ENCODE measurements around the gene NHEJ1.

NHEJ1 gene

GRCh38 chr2:219084791-219085190 lies 75.8 kb downstream of the NHEJ1 start:
- DNase-seq = no peak

DNA sequence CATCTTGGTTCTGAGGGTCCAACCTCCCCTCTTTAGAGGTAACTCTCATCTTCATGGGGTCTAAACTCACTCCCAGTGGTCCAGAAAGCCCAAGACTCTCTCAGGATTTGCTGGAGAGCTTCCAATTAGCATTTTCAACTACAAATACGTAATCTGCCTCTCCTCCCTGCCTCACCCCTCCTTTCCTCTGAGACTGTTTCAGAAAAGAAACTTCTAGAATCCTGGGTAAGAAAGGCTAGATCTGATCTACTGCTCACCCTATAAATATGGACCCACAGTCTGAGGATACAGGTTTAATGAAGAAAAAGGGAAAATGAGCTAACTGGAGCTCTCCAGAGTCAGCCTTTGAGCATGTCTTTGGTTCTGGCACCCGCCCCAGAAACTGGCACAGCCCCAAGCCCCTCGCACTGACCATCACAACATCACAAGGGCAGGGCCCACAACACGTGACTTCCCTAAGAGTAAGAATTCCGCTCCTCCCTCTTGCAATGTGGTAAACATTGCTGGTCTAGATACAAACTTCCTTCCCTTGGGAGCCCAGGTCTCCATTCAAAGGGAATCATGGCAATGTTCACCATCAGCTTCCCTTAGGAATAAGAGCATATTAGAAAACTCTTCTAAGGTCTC lies 78.2 kb downstream of the NHEJ1 start:
- no peak for DNase-seq

DNA sequence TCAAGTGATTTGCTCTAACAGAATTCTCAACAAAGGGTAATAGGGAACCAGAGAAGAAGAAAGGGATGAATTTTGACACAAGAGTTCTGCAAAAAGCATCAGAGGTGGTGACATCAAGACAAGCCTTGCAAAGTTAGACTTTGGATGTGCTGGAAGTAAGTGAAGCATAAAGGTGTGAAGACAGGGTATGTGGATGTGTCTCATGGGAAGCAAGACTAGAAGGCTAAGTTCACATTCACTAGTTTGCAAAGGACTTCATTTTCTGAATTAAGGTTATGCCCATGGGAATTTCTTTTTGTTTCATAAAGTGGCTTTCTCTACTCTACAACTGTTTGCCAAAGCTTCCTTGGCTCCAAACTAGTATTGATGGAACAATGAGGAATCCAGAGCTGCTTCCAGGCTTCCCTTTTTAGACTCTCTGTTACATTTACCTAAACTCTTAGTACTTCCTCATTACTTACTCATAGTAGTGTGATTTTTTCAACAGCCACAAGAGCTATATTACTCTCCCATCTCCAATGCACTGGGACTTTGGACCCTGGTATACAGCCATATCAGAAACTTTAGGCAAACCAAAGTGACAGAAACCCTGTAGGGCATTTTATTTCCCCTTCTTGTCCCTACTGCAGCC lies 78.8 kb downstream of the NHEJ1 start:
- DNase-seq = no peak

GRCh38 chr2:219081096-219081495 lies 79.5 kb downstream of the NHEJ1 start:
- DNase-seq = no peak

DNA sequence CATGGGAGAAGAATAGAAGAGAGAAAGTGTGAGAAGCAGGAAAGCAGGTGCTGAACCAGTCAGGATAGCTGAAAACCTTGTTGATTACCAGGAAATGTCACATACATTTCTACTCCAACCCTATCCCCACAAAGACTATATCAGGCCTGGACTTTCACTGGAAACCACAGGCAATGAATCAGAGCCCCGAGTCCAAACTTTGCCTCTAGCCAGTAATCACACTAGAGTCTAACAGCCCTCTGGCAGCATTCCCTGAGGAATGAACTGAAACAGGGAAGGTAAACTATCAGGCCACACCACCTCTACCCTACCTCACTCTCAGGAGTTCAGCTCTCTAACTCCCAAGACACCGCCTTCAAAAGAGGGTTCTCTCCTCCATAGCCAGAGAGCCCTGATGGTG lies 81.2 kb downstream of the NHEJ1 start:
- DNase-seq = no peak

- DNase-seq = no peak
These were observed 81.7 kb downstream of the NHEJ1 start for GRCh38 chr2:219078951-219079350.

DNA sequence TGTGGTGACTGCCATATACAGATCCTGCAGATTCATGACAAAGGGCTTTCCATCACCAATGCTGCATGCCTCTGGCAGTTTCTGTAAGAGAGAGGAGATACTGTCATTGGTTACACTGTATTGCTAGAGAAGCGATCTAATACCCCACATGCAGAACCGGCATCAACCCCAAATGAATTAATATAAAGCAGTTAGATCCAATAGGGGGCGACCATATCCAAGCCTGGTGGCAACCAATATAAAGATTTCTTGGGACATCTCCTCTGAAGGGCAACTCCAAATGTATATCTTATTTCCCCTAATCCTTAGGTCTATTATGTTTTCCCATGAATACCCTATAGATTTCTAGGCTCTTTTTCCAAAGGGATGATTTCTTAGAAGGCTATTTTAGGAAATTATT lies 82.5 kb downstream of the NHEJ1 start:
- DNase-seq = no peak

- no peak for DNase-seq
These were observed 84.4 kb downstream of the NHEJ1 start for GRCh38 chr2:219076253-219076652.

- DNase-seq = no peak
These were observed 87.0 kb downstream of the NHEJ1 start for GRCh38 chr2:219073413-219074129.

GRCh38 chr2:219072741-219073250 lies 87.8 kb downstream of the NHEJ1 start:
- DNase-seq = no peak

DNA sequence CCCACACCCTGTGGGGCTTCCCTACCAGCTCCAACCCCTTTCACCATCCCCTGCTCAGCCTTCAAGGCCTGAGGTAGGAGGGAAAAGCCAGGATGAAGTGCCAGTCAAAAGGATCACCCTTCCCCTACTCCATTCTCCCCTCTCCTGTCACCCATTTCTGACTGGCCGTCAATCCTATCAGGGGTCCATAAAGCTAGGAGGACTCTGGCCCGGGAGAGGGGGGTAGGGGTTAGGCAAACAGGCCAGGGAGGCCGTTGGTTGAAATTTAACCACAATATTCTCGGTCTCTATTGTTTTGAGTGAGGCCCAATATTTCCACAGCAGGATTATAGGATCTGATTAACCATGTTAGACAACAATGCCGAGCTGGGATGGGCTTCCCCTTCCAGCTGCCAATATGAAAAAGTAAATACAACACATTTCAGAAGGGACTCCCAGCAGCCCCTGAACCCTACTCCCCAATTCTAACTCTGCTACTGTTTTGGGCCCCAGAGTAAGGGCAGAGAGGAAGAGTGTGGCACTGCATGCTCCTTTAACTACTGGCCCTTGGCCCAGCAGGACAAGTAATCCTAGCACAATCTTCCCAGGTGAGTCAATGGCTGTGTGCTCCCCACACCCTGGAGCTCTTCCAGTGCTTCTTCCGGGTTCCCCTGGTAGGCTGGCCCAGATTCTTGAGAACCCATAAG lies 89.3 kb downstream of the NHEJ1 start:
- DNase-seq = no peak

- no peak for DNase-seq
These were observed 95.1 kb downstream of the NHEJ1 start for GRCh38 chr2:219065484-219065883.

GRCh38 chr2:219062081-219062480 lies 98.5 kb downstream of the NHEJ1 start:
- no peak for DNase-seq

GRCh38 chr2:219060821-219061791 lies 99.5 kb downstream of the NHEJ1 start, which contains the start of gene IHH:
Gene IHH, minus strand, starts transcription at chr2:219060921. Its CDS starts 454 bp downstream, at chr2:219060467.
- DNase-seq = no peak

DNA sequence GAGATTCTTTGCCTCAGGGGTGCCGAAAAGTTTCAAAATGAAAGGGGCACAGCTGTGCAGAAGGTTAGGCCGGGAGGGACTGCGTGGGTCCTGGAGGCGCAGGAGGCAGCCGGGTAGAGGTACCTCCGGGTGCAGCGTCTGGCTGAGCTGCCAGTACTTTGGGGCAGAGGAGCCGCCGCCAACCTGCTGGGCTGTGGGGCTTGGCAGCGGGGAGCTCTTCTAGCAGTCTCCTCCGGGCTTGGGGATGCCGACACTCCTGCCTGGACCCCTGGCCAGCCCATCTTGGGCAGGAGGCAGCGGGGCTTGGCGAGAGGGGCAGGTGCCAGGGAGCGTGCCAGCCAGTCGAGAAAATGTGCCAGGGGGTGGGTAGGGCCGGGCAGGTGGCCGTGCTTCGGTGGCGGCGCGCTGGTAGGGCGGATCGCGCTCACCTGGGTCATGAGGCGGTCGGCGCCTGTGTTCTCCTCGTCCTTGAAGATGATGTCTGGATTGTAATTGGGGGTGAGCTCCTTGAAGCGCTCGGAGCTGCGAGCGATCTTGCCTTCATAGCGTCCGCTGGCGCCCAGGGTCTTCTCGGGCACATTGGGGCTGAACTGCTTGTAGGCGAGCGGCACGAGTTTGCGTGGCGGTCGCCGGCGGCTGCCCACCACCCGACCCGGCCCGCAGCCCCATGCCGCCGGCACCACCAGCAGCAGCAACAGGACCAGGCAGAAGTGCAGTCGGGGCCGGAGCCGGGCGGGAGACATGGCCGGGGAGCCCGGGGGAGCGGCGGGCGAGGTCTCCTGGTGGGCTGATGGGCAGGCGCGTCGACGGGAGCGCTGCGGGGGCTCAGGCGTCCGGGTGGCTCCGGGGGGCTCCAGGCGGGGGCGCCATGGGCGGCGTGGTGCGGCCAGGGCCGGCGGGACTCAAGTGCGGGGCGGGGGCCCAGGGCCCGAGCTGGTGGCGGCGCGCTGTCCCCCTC lies 100.6 kb downstream of the NHEJ1 start:
- no peak for DNase-seq

GRCh38 chr2:219059375-219059724 lies 101.3 kb downstream of the NHEJ1 start:
- no peak for DNase-seq

DNA sequence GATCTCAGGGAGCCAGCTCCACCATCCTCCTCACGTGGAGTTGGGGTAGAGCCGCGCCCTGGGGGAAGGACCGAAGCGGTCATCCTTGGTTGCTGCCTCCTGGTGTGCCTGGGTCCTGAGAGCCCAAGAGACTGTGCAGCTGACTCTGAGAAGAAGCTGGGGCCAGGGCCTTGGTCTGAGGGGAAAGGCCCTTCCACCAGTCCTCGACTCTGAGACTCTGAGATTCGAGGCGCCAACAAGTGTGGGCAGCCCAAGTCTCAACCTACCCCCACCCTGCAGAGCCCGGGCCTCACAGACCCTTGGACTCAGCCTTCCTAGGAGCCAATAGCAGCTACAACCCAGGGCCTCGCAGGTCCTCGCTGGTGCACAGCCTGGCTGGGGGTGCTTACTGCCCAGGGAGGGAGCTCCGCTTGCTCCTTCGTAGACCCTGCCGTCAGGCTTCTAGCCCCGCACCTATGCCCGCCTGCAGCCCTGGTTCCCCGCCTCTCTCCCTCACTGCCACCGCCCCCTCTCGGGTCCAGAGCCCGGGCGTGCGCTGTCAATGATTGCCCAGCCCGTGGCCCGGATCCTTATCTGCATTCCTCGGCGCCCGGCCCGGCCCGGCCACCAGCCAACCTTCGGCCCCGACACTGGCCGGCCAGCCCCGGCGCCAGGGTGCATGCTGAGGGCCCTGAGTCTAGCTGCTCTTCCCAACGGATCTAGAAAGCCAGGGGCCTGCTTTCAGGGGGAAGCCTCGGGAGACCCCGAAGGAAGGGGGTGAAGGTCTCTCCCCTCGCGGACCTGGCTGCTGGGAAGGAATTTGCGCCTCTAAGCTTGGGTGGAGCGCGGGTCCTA lies 101.9 kb downstream of the NHEJ1 start:
- DNase-seq = no peak

GRCh38 chr2:219057709-219058540 lies 102.7 kb downstream of the NHEJ1 start:
- no peak for DNase-seq
